GM18858 (cell line): ENCODE measurements around the gene GSKIP.
A peak's percentile ranks its signal among the peaks of the same experiment; 100 is the strongest.

Experiments
- ATAC-seq: cut with Tn5 transposase; IDR thresholded peaks from one replicate; pipeline ENCODE4 v1.9.1; 2021; ENCODE audit not compliant: unreplicated experiment

Gene GSKIP

DNA sequence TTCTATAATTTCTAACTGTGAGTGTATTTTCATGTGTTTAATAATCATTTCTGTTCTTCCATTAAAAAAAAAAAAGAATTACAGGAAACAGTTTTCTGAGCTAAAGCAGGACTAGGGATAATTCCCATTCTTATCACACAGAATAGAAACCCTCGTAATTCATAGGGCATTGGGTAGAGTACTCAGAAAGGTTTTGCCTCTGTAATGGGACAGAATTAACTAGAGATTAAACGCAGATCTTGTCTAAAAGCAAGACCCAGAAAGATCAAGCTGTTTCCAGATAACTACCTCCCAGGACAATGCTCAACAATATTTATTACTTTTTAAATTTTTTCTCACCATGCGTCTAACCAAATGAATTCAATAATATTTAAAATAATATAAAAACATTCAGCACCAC is 10.2 kb downstream of the GSKIP start:
- no peak for ATAC-seq

DNA sequence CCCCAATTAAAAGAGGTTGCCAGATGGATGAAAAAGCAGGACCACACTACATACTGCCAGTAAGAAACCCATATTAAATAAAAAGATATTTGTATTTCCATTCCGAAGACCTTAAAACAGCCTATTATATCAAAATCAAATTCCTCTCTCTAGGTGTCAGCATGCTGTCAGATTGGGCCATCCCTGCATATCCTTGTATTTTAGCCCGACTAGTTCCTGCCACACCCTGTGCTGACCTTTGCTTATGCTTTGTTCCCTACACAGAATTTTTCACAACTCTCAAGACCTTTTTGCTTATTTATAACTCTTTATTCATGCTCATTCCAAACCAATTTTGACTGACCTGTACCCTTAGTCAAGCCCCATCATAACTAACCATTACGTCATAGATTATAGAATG is 12.8 kb downstream of the GSKIP start:
- ATAC-seq, result no peak

DNA sequence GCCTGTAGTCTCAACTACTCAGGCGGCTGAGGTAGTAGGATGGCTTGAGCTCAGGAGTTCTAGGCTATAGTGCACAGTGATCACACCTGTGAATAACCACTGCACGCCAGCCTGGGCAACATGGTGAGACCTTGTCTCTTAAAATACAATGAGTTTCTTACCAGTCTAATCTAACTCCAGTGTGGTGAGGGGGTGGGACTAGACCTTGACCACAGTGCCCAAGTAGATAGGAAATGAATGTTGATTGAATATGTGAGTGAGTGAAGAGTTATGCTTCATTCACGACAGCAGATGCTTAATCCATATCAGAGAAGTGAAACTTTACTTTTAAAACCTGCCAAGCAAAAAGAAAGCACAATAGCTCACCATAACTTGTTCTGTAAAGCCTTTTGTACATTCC is 17.4 kb downstream of the GSKIP start:
- peak; percentile 83 for ATAC-seq

DNA sequence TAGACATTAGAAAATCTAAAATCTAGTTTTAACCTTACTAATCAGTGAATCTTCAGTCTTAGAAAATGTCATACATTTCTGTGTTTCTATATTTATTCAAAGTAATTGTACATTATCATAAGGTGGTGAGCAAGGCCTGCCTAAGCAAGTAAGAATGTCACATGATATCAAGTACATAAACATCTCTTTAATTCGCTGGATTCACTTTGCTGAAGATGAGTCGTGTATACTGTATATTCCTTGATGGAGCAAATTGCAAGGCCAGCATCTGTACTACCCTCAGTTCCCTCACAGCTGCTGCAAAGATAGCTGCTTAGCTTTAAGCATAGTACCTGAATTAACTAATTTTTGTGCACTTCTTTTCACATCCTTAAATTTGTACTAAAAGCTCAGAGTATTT is 20.1 kb downstream of the GSKIP start:
- no peak for ATAC-seq

DNA sequence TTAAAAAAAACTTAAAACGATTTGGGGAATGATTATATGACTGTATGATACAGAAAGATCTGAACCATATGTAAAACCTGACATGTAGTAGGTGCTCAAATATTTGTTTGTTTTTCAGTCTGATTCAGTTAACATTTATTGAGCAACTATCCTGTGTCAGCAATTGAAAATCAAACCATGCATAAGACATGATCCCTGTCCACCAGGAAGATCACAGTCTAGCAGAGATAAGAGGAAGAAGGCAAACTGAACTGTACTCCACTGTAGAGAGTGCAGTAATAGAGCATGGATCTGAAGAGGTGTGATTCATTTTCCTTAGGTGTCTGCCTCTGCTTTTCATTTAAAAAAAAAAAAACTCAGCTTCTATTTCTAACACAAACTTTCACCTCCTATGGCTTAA is 20.7 kb downstream of the GSKIP start:
- ATAC-seq, result no peak

DNA sequence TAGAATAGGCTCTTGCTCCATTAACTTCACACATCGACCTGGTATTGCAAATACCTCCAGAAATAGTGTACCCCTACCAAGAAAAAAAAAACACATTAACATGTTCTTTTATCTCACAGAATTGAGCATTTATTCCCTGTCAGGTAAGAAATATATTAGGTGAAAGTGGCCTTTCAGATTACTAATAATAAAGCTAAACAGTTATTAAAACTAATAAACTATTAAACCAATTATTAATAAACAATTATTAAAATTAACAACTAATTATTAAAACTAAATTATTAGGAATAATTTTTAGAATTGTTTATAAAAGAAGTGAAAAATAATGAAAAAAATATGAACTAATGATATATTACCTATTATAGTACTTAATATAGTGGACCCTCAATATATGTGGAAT is 21.4 kb downstream of the GSKIP start:
- no peak for ATAC-seq

DNA sequence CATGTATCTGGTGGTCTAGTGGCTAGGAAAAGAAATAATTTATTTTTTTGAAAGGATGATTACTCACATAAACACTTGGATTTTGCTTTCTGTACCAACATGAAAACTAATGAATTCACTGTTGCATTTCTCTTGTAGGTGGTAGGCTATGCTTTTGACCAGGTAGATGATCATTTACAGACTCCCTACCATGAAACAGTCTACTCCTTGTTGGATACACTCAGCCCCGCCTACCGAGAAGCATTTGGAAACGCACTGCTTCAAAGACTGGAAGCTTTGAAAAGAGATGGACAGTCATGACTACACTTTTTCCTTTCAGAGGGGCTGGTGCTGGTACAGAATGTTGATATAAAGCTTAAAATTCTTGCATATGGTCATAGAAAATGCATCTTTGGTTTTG is 22.1 kb downstream of the GSKIP start:
- no peak for ATAC-seq

DNA sequence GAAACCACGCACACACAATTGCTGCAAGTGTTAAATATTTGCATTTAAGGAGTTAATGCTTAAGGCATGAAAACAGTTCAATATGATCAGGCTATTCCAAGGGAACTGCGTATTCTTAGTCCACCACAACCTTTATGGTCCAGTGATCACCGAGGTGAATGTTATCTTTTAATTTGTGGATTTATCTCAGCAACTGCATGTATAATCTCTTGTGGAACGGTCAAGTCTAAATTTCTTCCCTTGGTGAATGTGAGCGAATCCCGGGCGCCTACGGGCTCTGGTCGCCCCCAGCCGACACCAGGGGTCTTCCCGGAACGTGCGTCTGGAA is 27.6 kb downstream of the GSKIP start:
- ATAC-seq, result no peak

DNA sequence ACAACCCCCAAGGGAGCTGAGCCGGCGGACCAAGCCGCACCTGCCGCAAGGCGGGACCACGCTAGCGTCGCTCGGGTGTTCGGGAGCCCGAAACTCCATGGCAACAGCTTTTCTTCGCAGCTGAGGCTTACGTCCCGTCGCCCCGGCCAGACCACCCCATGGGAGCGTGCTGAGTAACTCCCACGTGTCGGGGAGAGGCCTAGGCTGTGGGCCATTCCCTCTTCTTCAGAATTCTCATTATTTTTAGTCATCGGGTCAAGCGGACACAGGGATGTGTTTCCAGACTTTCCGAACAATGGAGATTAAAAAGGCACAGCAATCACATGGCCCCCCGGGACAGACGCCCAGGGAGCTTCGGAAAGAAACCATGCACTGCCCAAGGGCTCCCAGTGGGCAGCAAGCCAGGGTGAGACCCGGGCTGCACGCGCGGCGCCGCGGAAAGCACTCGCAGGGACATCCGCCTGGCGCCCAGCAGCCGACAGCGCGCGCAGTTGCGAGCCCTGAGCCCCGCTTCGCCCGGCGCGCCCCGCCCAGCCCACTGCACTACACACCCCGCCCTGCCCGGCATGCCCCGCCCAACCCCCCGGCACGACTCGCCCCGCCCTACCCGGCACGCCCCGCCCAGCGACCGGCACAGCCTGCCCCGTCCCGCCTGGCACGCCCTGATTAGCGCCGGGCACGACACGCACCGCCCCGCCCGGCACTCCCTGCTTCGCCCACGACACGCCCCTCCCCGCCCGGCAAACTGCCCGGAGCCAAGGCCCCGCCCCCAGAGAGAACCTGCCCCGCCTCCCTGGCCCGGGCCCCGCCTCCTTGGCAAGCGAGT is 28.2 kb downstream of the GSKIP start:
- ATAC-seq, result peak; percentile 71

DNA sequence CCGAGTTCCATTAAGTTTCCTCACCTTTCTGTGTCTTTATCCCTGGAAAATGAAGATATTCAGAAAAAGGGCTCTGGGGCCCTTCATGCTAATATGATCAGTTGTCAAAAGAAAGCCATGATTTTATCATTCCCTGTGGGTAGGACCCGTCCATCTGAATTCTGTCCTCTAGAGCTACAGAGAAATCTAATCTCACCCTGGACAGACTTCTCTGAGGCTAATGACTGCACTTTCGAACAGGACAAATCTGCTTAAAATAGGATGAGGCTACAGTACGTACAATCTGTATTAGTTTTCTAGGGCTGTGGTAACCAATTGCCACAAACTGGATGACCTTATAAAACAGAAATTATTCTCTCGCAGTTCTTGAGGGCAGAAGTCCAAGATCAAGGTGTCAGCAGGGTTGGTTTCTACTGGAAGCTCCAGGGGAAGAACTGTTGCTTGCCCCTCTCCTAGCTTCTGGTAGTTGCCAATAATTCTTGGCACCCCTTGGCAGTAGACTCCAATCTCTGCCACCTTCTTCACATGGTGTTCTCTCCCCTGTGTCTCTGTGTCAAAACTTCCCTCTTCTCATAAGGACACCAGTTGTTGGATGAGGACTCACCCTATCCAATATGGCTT is 29.9 kb downstream of the GSKIP start:
- no peak for ATAC-seq

DNA sequence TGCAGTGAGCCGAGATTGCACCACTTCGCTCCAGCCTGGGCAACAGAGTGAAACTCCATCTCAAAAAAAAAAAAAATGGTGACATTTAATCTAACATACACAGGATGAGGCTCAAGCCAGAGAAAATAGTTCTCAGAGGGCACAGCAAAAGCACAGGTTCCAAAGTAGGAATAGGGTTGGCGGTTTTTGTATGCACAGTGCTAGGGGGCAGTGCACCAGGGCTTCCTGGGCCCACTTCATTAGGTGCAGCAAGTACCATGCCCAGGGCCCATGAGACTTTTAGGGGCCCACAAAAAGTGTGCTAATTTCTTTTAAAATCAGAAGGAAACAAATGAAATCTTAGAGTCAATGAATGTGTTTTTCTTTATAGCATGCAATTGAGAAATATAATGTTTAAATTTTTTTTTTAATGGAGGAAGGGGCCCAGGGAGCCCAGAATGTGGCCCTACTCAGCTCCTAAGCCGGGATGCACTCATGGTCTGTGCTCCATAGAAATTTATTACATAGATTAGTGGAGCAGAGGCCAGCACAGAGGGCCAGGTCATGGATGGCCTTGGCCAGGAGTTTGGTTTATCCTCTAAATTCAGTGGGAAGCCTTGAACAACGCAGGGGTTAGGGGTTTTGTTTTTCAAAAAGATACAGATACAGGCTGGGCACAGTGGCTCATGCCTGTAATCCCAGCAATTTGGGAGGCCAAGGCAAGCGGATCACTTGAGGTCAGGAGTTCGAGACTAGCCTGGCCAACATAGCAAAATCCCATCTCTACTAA is 30.9 kb downstream of the GSKIP start:
- ATAC-seq, result no peak

DNA sequence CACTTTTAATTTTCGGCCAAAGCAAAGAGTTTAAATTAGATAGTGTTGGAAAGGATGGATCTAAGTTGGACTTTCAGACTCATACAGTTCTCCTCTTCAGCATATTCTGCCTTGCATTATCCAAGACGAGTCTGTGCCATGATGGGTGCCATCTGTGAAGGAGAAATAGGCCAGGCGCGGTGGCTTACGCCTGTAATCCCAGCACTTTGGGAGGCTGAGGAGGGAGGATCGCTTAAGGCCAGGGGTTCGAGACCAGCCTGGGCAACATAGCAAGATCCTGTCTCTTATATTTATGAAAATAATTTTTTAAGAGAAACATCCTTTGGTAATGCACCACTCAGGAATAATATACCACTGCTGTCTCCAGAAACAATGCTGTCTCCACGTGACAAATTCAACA is 35.1 kb downstream of the GSKIP start:
- ATAC-seq, result no peak

DNA sequence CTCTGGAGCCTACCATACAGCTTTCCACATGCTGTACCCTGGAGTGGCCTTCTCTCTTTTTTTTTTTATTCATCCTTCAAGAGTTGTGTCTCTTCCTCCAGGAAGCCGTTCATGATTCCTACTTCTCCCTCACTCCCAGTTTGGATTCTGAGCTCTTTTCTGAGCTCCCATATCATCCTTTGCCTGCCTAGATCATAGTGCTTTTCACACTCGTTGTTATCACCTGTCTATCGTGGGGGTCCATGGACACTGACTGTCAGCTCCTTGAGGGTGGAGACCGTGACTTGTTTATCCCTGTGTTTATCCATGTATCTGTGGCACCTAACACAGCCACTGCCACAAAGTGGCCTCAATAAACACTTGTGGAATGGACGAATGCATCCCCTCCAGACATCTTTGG is 35.6 kb downstream of the GSKIP start:
- no peak for ATAC-seq

DNA sequence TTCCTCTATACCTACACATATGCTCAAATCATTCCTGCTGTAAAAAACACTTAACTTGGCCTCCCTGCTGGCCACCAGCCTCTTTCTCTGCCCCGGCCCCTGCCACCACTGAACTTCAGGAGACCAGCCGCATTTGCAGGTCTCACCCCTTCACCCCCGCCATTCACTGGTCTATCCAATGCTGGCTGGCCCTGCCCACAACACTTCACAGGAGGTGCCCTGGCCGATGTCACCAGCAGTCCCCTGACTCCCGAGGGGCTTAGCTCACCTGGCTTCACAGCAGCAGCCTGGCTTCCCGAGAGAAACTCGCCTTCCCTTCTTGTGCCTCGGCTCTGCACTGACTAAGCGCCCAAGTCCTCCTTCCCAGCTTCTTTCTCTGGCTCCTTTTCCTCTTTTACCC is 36.1 kb downstream of the GSKIP start:
- ATAC-seq, result no peak

DNA sequence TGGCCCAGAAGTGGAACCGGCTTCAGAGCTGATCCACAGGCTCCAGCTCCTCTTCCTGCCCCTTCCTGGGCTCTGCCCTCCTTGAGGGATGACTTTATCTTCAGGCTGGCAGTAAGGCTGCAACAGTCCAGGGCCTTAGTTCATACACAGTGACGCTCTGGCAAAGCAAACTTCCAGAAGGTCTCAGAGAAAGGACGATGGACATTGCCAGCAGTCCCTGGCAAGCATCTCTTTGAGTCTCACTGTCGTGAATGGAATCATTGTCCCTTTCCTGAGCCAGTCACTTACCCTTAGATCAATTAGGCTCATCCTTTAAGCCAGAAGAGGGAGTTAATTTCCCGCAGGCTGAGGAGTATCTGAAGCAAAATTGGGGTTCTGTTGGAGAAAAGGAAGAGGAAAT is 37.2 kb downstream of the GSKIP start:
- ATAC-seq, result no peak

DNA sequence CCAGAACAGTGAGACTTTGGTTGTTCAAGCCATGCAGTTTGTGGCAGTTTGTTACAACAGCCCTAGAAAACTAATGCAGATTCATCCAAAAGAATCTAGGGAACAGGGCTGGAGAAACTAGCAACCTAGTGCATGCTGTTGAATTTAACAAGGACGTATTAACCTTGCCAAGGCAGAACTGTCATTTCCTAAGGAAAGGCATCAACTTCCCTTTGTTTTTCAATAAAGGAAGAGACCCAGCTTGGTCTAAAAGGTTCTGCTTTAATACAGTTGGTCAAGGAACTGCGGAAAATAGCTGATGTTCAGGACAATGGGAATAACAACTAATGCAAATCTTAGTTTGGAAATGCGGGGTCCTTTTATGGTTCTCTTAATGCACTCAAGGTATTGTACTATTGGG is 40.1 kb downstream of the GSKIP start:
- ATAC-seq, result no peak

DNA sequence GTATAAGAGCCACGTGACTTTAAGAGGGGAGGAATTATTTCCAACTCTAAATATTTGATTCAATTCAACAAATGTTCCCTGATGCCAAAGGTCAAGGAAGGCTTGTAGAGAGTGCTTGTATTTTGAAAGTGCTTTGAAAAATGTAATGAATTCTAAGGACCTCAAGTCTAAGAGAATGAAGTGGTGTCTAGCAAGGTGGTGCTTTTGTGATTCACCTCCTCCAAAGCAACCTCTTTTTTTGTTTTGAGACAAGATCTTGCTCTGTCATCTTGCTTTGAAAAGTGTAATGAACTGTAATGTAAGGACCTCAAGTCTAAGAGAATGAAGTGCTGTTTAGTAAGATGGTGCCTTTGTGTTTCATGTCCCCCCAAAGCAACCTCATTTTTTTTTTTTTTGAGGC is 42.4 kb downstream of the GSKIP start:
- no peak for ATAC-seq

DNA sequence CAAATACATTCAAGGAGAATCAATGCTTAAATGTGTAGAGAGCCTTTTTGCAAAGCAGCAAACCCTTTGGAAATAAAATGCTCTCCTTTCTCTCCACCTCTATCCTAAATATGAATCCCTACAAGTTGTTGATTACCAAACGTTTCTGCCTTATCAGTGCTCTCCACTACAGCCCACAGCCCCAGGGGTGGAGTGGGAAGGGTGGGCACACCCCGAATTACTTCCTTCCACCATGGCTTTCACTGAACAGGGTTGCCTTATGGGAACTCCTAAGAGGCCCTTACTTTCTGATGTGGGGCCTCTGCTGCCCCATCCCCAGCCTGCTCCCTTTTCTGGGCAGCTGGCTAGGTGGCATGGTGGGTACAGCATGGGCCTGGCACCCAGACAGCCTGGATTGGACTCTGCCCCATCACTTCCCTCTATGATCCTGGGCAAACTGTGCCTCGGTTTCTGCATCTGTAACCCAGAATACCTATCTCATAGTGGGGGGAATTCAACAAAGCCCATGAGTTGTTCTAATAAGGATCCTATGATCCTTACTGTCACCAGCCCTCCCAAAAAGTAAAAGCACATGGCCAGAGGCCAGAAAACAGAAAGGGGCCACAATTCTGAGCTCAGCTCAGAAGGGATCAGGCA is 44.7 kb downstream of the GSKIP start:
- no peak for ATAC-seq

DNA sequence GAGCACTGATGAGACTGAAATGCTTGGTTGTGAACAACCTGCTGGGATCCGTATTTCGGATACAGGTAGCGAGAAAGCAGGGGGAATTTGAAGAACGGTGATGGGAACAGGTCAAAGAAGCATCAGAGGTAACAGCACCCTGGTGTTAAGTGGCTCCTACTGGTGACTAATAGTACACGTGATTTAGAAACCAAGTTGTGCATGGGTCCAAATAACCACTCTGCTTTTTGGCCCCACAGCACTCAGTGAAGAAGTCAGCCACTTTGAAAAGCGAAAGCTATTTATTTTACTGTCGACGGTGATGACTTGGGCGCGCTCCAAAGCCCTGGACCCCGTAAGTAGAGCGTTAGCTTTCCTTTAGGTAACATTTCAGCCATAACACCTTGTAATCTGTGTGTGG is 45.3 kb downstream of the GSKIP start:
- no peak for ATAC-seq

DNA sequence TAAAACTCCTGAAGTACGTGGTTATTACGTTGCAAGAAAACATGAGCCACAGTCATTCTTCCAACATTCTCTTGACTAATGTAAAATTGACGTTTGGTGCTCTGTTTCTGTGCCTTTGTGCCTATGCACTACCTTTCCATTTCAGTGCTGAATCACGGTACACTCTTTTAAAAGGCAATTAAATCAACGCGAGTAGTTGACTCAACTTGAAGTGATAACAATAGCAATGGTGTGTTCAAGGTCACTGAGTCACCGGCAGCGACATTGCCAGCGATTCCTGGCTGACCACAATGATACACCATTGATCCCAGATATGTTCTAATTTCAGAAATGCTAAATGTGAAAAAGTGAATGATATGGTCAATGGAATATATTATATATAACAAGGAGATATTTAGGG is 46.4 kb downstream of the GSKIP start:
- ATAC-seq, result no peak

DNA sequence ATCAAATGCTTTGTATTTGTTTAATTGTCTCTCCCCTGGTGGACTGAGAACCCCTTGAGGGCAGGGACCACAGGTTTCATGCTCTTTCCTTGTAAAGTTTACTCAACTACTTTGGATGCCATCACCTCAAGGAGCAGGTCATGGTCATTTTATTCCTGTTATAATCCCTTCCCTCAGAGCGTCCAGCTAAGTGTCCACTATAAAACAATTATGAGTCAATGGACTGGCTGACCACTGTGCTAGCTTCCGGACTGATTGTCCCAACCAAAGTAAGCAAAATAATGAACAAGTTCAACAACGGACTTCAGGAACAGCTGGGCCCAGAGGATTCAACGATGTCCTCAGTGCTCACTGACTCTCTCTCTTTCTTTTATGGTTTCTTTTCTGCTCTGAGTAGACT is 46.8 kb downstream of the GSKIP start:
- ATAC-seq, result no peak

DNA sequence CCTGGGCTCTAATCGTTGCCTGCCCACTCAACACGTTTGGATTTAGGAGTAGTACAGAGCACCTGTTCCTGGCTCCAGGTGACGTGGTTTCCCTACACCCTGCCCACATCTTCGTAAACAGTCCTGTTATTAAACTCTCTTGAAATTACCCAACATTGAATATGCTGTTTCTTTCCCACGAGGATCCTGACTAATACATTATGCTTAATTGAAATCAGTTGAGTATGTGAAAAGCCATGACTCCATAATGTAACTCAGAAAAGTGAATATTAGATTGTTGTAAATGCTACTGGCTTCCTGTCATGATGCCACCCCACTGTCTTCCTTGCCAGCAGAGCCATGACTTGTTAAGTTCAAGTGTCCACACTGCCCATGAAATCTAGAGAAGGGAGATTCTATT is 50.2 kb downstream of the GSKIP start:
- no peak for ATAC-seq
